ENCODE results near the gene GBP7.
A peak's percentile ranks its signal among the peaks of the same experiment; 100 is the strongest.
"Not testable (repeated sequence)": the region's sequence is repeated elsewhere in the genome, so short reads cannot be mapped to it uniquely, and the experiment has no call there.

The GBP7 gene

GRCh38 chr1:89175601-89176256, at the start of gene GBP7:
TSS of gene GBP7 (minus strand) at chr1:89176003. CDS start at chr1:89171935, 4,068 bp downstream.
- DNase-seq (ENCODE audit: low spot score), result no peak

GRCh38 chr1:89221341-89221740, 45.5 kb upstream of the GBP7 start:
- DNase-seq (ENCODE audit: low spot score), result no peak

- DNase-seq (ENCODE audit: low spot score), result not testable (repeated sequence)
Observed at GRCh38 chr1:89219851-89220250, 44.0 kb upstream of the GBP7 start.

GRCh38 chr1:89218941-89219340, 43.1 kb upstream of the GBP7 start:
- not testable (repeated sequence) for DNase-seq (ENCODE audit: low spot score)

- no peak for DNase-seq (ENCODE audit: low spot score)
Observed at GRCh38 chr1:89213347-89213746, 37.5 kb upstream of the GBP7 start.

- no peak for DNase-seq (ENCODE audit: low spot score)
Observed at GRCh38 chr1:89211035-89211634, 35.3 kb upstream of the GBP7 start.

- DNase-seq (ENCODE audit: low spot score), result no peak
Observed at GRCh38 chr1:89206373-89206772, 30.6 kb upstream of the GBP7 start.

- peak; percentile 21 for DNase-seq (ENCODE audit: low spot score)
Observed at GRCh38 chr1:89203166-89203565, 27.4 kb upstream of the GBP7 start.

- DNase-seq (ENCODE audit: low spot score), result no peak
Observed at GRCh38 chr1:89201106-89201794, 25.4 kb upstream of the GBP7 start.

GRCh38 chr1:89200663-89201062, 24.9 kb upstream of the GBP7 start:
- DNase-seq (ENCODE audit: low spot score), result no peak

- DNase-seq (ENCODE audit: low spot score), result no peak
Observed at GRCh38 chr1:89199525-89200031, 23.8 kb upstream of the GBP7 start.

- no peak for DNase-seq (ENCODE audit: low spot score)
Observed at GRCh38 chr1:89198491-89199072, 22.8 kb upstream of the GBP7 start, which contains the start of gene GBP4. TSS of gene GBP4 (minus strand) at chr1:89198942. CDS start at chr1:89198834, 108 bp downstream.

- no peak for DNase-seq (ENCODE audit: low spot score)
Observed at GRCh38 chr1:89198081-89198480, 22.3 kb upstream of the GBP7 start.

GRCh38 chr1:89195476-89195875, 19.7 kb upstream of the GBP7 start:
- DNase-seq (ENCODE audit: low spot score), result no peak

GRCh38 chr1:89191314-89191713, 15.5 kb upstream of the GBP7 start:
- DNase-seq (ENCODE audit: low spot score), result no peak

GRCh38 chr1:89190017-89190416, 14.2 kb upstream of the GBP7 start:
- DNase-seq (ENCODE audit: low spot score), result no peak

- DNase-seq (ENCODE audit: low spot score), result peak; percentile 53
Observed at GRCh38 chr1:89179343-89179742, 3.5 kb upstream of the GBP7 start.

GRCh38 chr1:89176971-89177370, 1.2 kb upstream of the GBP7 start:
- DNase-seq (ENCODE audit: low spot score), result no peak

- no peak for DNase-seq (ENCODE audit: low spot score)
Observed at GRCh38 chr1:89174491-89174890, 1.3 kb downstream of the GBP7 start.

- no peak for DNase-seq (ENCODE audit: low spot score)
Observed at GRCh38 chr1:89172468-89173143, 3.2 kb downstream of the GBP7 start.

- DNase-seq (ENCODE audit: low spot score), result peak; percentile 9
Observed at GRCh38 chr1:89171067-89171438, 4.8 kb downstream of the GBP7 start.

Measured in RKO (cell line).